Type B pancreatic cell (in vitro differentiated cells): ENCODE results near the gene DAZAP1. TPM values are rescaled to one million over a fixed set of nuclear protein-coding genes. Genes with fewer than 3 reads are reported as not detected.

ENCODE experiments used
- DNase-seq: peaks from one replicate; pipeline ENCODE4 v3.0.0; 2021; ENCODE audit warnings: mixed read lengths; ENCODE audit not compliant: unreplicated experiment; ENCODE audit errors: extremely low spot score
- H3K27ac Mint-ChIP-seq: 2 replicates; pipeline ENCODE4 v1.8.0; 2021; ENCODE audit warnings: mild to moderate bottlenecking, mixed read lengths
- H3K27me3 Mint-ChIP-seq: 2 replicates; pipeline ENCODE4 v1.8.0; 2021; ENCODE audit warnings: mixed read lengths
- H3K36me3 Mint-ChIP-seq: 2 replicates; pipeline ENCODE4 v1.8.0; 2021; ENCODE audit warnings: mixed read lengths
- H3K4me1 Mint-ChIP-seq: one replicate; pipeline ENCODE4 v1.8.0; 2021; ENCODE audit warnings: mixed read lengths; ENCODE audit not compliant: unreplicated experiment
- H3K4me3 Mint-ChIP-seq: 2 replicates; pipeline ENCODE4 v1.8.0; 2021; ENCODE audit warnings: mild to moderate bottlenecking, mixed read lengths
- H3K9me3 Mint-ChIP-seq: 2 replicates; pipeline ENCODE4 v1.8.0; 2021; ENCODE audit warnings: mixed read lengths
- total RNA-seq: library from RNA; stranded (reverse); gene quantifications from 2 replicates; pipeline ENCODE4 v1.2.1, GENCODE V29; 2021; ENCODE audit warnings: low replicate concordance
- TF ChIP-seq, protein P1 (sequence below): fragments of 200-600 bp; sonication (generic); conservative IDR thresholded peaks from 2 replicates; pipeline ENCODE4 v1.5.0; 2021; ENCODE audit warnings: antibody characterized with exemption, mild to moderate bottlenecking

DAZAP1 gene
- total RNA-seq, 1 donor from 2014 or later, result 124 TPM

DNA sequence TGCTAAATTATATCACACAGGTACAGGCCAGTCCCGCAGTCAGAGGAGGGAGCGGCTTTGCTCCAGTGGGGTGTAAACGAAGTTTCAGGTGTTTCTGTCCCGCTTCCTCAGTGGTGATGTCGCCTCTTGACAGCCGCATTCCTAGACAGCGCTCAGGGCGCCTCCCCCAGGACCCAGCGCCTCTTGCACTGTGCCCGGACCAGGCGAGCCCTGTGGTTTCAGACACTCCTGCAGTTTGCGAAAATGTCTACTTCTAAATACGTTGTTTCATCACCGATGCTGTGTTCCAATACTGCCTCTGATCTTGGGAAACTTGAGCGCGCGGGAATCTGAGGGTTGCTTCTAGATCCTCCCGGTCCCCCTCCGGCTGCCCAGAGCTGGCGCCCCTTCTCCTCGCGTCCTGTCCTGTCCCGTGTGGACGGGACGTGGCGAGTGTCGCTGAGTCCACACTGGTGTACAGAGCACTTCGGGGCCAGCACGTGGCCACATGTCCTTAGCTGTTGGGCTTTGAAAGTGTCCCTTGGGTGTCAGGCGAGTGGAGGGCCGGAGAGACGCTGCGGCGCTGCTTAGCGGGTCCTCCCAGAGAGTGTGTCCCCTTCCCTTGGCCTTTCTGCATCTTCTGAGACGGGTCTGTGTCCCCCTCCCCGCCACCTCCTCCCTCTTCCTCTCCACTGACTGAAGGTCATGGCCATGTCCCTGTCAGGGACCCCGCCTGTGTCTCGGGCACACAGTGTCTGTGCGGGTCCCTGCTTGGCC, 16.2 kb downstream of the DAZAP1 start:
- peaks cover 24% of the 10 kb centered on the region for H3K36me3 Mint-ChIP-seq
- TF ChIP-seq, protein P1, sequence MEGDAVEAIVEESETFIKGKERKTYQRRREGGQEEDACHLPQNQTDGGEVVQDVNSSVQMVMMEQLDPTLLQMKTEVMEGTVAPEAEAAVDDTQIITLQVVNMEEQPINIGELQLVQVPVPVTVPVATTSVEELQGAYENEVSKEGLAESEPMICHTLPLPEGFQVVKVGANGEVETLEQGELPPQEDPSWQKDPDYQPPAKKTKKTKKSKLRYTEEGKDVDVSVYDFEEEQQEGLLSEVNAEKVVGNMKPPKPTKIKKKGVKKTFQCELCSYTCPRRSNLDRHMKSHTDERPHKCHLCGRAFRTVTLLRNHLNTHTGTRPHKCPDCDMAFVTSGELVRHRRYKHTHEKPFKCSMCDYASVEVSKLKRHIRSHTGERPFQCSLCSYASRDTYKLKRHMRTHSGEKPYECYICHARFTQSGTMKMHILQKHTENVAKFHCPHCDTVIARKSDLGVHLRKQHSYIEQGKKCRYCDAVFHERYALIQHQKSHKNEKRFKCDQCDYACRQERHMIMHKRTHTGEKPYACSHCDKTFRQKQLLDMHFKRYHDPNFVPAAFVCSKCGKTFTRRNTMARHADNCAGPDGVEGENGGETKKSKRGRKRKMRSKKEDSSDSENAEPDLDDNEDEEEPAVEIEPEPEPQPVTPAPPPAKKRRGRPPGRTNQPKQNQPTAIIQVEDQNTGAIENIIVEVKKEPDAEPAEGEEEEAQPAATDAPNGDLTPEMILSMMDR, result no peak
- no peak for DNase-seq
- no peaks in the 10 kb centered on the region for H3K9me3 Mint-ChIP-seq
- no peak overlapping the region for H3K4me3 Mint-ChIP-seq
- peaks cover 15% of the 10 kb centered on the region for H3K4me1 Mint-ChIP-seq
- H3K27ac Mint-ChIP-seq, result peak overlapping the region; percentile 46
- H3K27me3 Mint-ChIP-seq, result no peaks in the 10 kb centered on the region

DNA sequence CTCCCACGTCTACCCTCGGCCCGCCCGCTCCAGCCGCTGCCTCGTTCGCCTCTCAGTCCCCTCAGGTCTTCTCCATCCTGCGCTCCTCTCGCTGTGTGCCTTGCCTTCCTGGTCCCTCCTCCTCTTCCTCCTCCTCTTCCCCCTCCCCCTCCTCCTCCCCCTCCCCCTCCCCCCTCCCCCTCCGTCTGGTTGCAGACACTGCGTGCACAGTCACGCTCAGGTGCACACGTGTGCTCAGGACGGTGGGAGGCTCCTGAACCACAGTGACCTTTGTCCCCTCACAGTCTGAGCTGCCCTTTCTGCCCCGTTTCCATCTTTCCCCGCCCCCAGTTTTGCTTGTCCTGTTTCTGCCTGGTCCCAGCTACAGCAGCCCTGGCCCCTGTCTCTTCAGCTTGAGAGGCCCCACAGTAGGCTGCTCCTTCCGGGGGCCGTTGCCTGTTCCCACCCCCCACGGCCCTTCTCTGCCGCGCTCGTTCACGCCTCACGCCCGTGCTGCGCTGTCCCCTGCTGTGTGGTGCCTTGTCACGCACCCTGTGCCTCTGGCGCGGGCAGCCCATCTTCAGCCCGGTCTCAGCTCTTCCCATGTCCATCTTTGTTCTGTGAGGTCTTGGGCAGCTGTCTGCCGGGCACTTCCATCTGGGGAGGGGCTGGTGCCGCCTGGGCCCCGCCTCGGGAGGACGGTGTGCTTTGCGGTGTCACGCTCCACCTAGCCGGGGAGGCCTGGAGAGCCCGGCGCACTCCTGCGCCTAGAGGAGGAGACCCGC, 17.0 kb downstream of the DAZAP1 start:
- Mint-ChIP-seq H3K36me3 (peaks cover 23% of the 10 kb centered on the region), H3K27me3 (no peaks in the 10 kb centered on the region), H3K4me1 (peaks cover 15% of the 10 kb centered on the region), H3K27ac (peak overlapping the region; percentile 81), H3K4me3 (no peak overlapping the region), H3K9me3 (no peaks in the 10 kb centered on the region)
- TF ChIP-seq, protein P1, result no peak
- DNase-seq, result no peak

DNA sequence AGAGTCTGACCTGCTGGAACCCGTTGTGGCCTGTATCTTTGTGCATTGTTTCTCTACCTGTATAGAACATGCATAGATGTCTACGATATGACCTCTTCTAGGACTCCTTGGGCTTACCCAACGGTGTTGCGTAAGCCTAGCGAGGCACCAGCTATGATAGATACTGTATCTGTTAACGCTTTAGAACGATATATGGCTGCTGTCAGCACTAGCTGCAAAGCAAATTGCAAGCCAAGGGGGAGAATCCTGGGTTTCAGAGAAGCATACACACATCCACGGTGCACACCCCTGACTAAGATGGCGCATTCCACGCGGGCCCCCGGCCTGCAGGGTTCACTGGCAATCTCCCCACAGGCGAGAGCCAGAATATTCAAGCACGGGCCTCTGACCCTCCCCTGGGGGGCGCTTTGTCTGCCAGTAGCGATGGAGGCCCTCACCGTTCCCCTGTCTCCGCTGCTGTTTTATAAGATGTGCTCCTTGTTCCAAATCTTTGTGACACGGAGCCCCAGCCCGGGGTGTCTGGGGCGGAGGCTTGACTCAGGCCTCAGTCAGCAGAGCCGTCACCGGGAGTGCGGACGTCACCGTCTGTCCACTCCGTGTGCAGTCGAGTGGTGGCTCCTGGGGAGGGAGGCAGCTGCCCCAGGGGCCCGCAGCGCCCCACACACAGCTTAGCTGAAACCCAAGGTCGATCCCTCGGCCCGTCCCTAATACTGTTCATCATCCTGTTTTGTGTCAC, 17.9 kb downstream of the DAZAP1 start:
- TF ChIP-seq, protein P1, result no peak
- peaks cover 15% of the 10 kb centered on the region for H3K4me1 Mint-ChIP-seq
- peak overlapping the region; percentile 81 for H3K27ac Mint-ChIP-seq
- H3K4me3 Mint-ChIP-seq, result peak overlapping the region; percentile 75
- peaks cover 19% of the 10 kb centered on the region for H3K36me3 Mint-ChIP-seq
- no peak for DNase-seq
- no peaks in the 10 kb centered on the region for H3K9me3 Mint-ChIP-seq
- H3K27me3 Mint-ChIP-seq, result no peaks in the 10 kb centered on the region

DNA sequence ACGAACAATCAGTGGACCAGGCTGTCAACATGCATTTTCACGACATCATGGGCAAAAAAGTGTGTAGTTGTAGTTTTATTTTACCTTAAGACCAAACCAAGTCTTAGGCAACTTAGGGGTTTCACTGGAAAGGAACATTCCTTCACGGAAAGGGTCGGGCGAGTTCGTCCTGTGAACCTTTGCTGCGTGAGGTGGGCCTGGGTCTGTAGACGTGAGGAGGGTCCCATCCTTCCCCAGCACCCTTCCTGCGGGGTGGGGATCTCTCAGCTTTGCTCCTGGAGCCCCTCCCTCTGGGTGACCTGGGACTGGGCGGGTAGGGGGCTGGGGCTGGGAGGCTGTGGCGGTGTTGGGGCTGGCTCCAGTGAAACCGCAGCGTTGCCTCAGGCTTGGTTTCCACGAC, 18.5 kb downstream of the DAZAP1 start:
- no peak overlapping the region for H3K4me3 Mint-ChIP-seq
- peak overlapping the region; percentile 51 for H3K27ac Mint-ChIP-seq
- H3K27me3 Mint-ChIP-seq, result no peaks in the 10 kb centered on the region
- DNase-seq, result no peak
- H3K4me1 Mint-ChIP-seq, result peaks cover 12% of the 10 kb centered on the region
- H3K36me3 Mint-ChIP-seq, result peaks cover 17% of the 10 kb centered on the region
- TF ChIP-seq, protein P1, result no peak
- no peaks in the 10 kb centered on the region for H3K9me3 Mint-ChIP-seq

DNA sequence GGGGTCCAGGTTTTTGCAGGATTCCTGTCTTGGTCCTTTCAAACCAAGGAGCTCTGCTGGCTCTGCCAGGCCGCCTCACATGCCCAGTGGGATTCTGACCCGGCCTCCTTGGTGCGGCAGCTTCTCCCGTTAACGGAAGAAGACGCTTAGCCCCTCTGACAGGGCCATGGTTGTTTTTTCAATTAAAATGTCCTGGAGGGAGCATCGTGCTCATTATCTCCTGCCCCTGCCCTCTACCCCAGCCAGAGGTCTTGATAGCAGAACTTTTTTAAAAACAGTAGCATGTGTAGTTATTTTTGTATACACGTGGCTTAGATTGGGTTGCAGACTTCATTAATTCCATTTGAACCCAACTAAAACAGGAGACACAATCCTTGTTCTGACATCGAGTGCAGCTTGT, 19.4 kb downstream of the DAZAP1 start:
- TF ChIP-seq, protein P1, result no peak
- no peak for DNase-seq
- H3K4me1 Mint-ChIP-seq, result peaks cover 10% of the 10 kb centered on the region
- peaks cover 16% of the 10 kb centered on the region for H3K36me3 Mint-ChIP-seq
- no peaks in the 10 kb centered on the region for H3K27me3 Mint-ChIP-seq
- H3K4me3 Mint-ChIP-seq, result no peak overlapping the region
- H3K27ac Mint-ChIP-seq, result no peak overlapping the region
- no peaks in the 10 kb centered on the region for H3K9me3 Mint-ChIP-seq
